VCaP (cell line): ENCODE results near the gene RAN.

ENCODE experiments used
- H3K27ac ChIP-seq: fragments of 450-650 bp; 2 replicates; pipeline ENCODE4 v1.5.1; 2017
- TF ChIP-seq, protein P1 (sequence below): fragments of 450-650 bp; conservative IDR thresholded peaks from 2 replicates; pipeline ENCODE4 v1.5.1; 2017; ENCODE audit warnings: mild to moderate bottlenecking, moderate library complexity

The RAN gene

DNA sequence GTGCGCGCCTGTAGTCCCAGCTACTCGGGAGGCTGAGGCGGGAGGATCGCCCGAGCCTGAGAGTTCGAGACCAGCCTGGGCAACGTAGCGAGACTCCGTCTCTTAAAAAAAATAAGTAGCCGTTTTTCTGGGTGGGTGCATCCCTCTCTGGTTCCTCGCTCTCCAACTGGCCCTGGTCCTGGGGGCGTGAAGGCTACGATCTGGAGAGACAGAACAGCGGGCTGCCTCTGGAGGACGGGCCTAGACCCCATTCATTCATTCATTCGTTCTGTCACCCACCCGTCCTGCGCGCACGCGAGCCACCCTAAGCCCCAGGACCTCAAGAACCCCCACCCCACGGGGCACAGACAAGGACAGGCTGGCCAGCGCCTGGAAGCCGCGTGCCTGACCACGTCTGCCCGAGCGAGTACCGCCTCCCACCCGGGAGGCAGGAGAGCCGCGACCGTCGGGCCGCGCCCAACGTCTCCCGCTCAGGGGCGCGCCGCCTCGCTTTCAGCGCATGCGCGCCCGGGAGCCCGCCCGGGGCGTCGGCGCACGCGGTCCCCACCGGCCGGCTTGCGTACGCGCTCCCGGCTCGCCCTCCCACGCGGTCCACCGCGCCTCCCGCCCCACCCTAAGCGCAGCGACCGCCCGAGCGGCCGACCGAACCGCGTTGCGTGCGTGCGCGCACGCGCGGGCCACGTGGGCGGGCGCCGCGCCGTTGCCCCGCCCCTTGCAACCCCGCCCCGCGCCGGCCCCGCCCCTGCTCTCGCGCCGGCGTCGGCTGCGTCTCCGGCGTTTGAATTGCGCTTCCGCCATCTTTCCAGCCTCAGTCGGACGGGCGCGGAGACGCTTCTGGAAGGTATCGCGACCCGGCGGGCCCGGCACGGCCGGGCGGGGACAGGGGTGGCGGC lies at the start of gene RAN:
RAN (plus strand) TSS at position 781 of the 893 bp plus-strand sequence. CDS start 528 bp downstream, outside the sequence.
- peak within 1 kb of the TSS; percentile 97 for H3K27ac ChIP-seq
- TF ChIP-seq, protein P1, sequence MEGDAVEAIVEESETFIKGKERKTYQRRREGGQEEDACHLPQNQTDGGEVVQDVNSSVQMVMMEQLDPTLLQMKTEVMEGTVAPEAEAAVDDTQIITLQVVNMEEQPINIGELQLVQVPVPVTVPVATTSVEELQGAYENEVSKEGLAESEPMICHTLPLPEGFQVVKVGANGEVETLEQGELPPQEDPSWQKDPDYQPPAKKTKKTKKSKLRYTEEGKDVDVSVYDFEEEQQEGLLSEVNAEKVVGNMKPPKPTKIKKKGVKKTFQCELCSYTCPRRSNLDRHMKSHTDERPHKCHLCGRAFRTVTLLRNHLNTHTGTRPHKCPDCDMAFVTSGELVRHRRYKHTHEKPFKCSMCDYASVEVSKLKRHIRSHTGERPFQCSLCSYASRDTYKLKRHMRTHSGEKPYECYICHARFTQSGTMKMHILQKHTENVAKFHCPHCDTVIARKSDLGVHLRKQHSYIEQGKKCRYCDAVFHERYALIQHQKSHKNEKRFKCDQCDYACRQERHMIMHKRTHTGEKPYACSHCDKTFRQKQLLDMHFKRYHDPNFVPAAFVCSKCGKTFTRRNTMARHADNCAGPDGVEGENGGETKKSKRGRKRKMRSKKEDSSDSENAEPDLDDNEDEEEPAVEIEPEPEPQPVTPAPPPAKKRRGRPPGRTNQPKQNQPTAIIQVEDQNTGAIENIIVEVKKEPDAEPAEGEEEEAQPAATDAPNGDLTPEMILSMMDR: no peak

DNA sequence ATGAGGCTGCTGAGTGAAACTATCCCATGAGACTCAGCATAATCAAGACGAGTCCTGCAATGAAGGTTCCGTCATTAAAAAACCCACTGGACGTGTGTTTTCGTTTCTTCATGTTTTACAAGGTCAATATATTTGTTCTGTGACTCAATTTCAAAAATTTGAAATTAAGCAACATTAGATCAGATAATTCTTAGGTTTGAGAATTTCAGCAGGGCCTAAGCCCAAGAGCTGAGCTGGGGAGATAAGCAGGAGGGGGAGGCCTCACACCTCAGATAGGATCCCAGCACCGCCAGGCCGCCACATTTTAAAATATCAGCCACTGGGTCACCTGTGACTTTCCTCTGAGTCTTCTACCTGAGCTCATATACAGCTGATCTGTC lies 46.1 kb upstream of the RAN start:
- TF ChIP-seq, protein P1: no peak
- no peak overlapping the region for H3K27ac ChIP-seq

DNA sequence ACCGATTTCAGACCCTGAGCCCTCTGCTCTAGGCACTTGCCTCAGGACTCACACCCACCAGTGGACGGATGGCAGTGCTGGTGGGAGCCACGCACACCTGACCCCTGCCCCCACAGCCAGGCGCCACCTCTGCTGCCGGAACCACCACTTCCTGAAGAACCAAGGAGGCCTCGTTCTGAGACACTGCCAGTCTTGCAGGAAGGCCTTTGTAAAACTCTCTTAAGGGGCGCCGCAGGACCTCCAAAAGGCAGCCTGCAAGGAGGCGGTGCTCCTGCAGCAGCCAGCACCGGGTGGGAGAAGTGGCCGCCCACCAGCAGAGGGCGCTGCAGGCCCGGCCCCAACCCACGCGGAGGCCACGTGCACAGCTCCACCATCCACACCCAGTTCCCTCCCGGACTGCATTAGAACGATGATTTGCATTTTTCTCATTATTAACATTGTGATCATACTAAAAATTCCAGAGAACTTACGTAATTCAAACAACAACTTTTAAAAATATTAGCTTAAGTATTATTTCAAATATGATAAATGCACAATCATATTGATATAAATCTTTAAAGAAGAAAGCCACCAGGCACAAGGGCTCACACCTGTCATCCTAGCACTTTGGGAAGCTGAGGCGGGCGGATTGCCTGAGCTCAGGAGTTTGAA lies 45.6 kb upstream of the RAN start:
- H3K27ac ChIP-seq: no peak overlapping the region
- TF ChIP-seq, protein P1: peak; percentile 80

DNA sequence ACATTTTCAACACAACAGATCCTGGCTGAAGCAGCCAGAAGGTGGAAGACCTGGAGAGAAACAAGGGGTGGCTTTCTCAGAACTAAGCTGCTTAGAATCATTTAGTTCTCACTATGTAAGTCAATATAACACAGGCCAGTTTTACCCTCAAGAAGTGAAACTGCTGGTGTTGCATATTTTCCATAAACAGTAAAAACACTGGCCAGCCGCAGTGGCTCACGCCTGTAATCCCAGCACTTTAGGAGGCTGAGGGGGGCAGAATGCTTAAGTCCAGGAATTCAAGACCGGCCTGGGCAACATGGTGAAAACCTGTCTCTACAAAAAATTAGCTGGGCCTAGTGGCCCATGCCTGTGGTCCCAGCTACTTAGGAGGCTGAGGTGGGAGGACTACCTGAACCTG lies 44.4 kb upstream of the RAN start:
- TF ChIP-seq, protein P1: no peak
- no peak overlapping the region for H3K27ac ChIP-seq

DNA sequence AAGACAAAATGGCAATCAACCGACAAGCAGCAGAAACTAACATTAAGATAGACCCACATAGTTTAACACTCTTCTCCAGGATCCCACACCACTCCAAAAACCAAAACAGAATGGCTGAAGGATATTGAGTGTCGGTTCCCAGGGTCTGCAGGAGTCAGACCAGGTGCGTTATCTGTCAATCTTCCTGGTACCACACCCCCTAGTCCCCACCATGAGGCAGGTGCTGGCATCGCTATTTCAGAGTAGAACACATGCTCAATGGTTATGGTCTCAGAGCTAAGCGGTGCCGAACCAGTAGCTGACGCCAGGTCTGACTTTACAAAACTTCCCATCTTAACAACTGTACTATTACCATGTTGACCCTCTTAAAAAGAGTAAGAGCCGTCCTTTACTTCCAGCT lies 43.0 kb upstream of the RAN start:
- no peak overlapping the region for H3K27ac ChIP-seq
- TF ChIP-seq, protein P1: no peak

DNA sequence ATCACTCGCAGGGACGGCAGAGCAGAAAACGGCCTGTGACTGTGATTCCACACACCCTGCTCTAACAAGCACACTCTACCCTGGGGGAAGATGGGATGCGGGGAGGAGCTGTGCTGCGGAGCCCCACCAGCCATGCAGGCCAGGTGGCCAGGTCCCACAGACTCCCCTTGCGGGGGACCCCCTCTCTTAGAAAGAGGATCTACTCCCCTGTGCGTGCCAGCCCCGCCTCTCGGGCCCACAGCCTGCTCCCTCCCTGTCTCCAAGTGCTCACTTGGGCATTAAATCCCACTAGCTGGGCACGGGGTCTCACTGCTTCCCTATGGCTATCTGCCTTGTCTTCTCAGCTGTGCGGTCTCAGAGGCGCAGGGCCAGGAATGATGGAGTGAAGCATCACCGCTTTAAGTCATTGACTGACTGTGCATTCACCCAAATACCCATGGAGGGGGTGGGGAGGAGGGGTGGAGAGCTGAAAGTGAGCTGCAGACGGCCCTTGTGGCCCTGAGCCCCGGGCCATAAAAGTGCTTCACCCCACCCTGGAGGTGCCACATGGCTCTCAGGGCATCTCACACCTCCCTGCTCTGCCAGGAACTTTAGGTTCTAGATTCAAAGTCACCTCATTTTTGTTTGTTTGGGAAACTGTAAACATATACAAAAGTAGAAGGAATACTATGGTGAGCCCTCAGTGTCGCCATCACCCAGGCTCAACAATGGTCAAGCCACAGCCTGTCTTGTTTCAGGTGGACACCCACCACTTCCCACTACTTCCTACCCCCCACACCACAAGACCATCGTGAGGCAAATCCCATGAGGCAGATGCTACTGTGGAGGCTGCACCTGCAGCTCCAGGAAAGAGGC lies 42.2 kb upstream of the RAN start:
- H3K27ac ChIP-seq: no peak overlapping the region
- TF ChIP-seq, protein P1: no peak

DNA sequence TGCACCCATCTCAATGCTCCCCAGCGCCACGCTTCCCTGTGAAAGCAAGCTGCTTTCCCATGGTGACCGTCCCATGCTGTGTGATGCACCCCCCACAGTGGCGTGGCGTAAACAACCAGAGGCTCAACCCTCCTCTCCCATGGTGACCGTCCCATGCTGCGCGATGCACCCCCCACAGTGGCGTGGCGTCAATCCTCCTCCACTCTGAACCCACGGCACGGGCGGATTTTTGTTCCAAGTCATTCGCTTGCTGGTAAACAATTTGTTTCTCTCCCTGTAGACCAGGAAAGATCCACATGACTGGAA lies 41.7 kb upstream of the RAN start:
- no peak overlapping the region for H3K27ac ChIP-seq
- TF ChIP-seq, protein P1: no peak
